DMS79 treated with DMSO at 0.1 percent for 48 hours (cell line): Measurements from ENCODE around the gene POU6F2.

ENCODE experiments used
- DNase-seq: peaks from one replicate; lab custom pipeline; 2025; lab: John Stamatoyannopoulos, UW

POU6F2 gene

DNA sequence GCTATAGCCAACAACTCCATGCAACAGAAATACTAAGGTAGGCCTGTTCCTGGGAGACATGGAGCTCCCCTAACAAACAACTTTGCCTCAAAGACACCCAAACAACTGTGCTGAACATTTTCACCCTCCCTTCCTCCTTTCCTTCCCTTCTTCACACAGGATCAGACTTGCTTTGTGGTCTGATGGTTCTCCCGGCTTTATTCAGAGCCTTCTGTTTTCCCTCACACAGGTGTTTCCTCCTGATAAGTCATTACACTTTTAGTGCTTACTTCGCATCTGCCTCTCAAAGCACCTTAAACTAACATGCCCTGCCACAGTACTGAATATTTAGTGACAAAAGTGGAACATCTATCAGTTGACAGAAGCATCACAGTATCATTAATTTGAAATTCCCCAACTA is 532.2 kb downstream of the POU6F2 start:
- no peak for DNase-seq

DNA sequence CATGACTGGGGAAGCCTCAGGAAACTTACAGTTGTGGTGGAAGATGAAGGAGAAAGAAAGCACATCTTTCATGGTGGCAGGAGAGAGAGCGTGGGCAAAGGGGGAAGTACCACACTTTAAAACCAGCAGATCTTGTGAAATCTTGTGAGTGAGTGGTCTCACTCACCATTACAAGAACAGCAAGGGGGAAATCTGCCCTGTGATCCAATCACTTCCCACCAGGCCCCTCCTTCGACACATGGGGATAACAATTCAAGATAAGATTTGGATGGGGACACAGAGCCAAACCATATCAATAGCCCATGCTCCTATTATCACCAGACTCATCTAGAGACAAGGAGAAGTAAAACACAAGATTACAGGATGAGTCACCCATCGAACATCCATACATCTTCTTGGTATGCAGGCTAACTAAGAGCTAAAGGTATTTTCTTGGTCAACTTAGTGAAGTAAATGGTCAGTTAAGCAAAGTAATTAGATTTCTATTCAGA is 533.2 kb downstream of the POU6F2 start:
- no peak for DNase-seq

DNA sequence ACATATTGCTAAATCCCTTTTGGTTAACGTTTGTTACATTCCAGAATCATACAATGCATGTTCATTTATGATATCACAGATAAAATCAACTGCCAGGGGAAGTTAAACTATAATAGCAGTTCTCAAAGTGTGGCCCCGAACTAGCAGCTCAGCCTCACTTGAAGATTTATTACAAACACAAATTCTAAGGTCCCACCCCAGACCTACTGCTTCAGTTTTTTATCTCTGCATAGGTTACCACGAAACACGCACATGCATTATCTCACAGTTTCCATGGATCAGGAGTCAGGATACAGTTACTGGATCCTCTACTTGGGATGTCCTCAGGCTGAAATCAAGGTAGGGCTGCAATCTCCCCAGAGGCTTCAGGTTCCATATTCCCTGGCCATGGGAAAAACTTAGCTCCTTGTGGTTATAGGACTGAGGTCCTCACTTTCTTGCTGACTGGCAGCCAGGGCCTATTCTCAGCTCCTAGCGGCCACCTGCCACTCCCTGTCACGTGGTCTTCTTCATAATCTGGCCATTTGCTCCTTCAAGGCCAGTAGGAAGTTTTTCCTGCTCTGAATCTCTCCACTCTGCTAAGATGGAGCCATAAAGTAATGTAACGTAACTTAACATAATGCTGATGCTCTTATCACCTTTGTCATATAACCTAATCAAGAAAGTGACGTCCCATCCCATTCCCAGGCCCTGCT is 538.0 kb downstream of the POU6F2 start:
- DNase-seq: no peak

DNA sequence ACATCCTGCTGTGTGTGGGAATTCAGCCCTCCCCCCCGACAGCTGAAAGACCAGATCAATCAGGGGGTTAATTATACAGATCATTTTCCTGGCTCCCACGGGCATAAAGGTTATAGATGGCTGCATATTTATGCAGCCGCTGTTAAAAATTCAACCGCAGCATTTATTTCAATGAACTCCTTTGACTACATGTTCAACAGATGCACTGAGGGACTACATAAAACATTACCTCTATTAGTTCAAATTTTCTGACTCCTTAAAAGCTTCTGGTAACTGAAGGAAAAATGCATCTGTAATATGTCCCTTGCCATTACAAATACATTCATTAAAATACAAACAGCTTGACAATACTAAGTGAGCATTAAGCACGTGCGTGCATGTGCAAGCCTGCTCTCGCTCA is 538.8 kb downstream of the POU6F2 start:
- DNase-seq: no peak

DNA sequence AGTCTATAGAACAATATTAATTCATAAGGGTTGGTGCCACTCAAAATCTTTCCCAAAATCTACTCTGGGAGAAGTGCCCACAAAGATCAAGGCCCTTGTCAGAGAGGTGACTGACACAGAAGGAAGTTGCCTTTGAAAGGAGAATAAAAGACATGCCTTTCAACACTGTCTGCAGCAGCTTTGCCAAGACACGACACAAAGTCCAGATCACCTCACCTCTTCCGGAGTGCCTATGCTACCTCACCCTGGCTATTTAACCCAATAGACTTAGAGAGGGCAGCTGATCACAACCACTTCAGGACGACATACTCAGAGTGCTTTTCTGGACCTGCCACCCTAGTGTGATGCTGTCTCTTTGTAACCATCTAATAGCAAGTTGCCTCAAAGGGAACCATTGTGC is 539.5 kb downstream of the POU6F2 start:
- DNase-seq: no peak
